Measurements from ENCODE around the gene PPP4C. TPM values are rescaled to one million over a fixed set of nuclear protein-coding genes. Genes with fewer than 3 reads are reported as not detected.
"Not testable (repeated sequence)": the region's sequence is repeated elsewhere in the genome, so short reads cannot be mapped to it uniquely, and the experiment has no call there.

PPP4C gene
- polyA plus RNA-seq, 1 donor: 61.8 TPM

DNA sequence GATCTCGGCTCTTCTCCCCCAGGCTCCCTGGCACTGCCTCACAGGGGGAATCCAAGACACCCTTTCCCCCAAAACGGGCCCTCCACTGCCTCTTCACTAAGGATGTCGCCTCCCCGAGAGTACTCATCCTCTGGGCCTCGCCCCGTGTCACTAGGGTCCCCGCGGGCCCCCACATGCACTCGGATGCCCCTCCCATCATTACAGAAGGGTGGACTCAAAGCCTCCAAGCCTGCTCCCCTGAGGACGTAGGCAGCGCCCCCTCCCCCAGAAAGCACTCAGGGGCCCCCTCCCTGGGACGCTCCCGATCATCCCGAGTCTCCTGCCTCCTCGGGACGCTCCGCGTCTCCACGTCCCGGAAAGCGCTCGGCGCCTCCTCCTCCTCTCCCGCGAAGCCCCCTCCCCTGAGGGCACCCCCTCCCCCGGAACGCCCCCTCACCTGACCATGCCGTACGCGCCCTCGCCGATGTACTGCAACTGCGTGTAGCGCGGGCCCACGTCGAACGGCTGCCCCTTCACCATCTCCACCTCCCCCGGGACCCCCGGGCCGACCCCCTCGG is 46.9 kb downstream of the PPP4C start:
- DNase-seq (ENCODE audit: low read depth): no peak

DNA sequence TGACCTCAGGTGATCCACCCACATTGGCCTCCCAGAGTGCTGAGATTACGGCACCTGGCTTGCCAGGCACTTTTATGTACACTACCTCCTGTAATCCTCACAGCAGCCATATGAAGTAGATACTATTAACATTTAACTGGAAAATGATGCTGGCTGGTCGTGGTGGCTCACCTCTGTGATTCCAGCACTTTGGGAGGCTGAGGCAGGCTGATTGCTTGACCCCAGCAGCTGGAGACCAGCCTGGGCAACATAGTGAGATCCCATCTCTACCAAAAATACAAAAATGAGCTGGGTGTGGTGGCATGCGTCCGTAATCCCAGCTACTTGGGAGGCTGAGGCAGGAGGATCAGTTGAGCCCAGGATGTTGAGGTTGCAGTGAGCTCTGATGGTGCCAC is 49.2 kb downstream of the PPP4C start:
- DNase-seq (ENCODE audit: low read depth): no peak

DNA sequence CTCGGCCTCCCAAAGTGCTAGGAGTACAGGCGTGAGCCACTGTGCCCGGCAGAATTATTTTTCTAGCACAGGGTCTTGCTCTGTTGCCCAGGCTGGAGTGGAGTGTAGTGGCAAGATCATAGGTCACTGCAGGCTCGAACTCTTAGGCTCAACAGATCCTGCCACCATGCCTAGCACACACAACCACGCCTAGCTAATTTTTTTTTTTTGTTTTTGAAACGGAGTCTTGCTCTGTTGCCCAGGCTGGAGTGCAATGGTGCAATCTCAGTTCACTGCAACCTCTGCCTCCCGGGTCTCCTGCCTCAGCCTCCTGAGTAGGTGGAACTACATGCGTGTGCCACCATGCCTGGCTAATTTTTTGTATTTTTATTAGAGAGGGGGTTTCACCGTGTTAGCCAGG is 49.9 kb downstream of the PPP4C start:
- not testable (repeated sequence) for DNase-seq (ENCODE audit: low read depth)

DNA sequence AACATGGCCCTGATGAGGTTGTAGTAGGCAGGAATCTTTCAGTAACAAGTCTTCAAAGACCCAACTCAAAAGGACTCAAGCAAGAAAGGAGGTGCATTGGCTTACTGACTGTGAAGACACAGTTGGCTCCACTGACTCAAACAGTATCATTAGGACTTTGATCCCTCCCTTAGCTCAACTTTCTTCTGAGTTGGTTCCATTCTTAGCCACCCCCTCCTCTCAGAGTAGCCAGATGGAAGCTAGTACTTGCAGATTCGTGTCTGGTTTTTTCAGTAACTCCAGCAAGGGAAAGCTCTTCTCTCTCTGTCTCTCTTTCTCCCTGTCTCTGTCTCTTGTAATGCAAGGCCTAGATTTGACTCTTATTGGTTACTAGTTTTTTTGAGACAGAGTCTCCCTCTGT is 52.2 kb downstream of the PPP4C start:
- DNase-seq (ENCODE audit: low read depth): no peak

- DNase-seq (ENCODE audit: low read depth): no peak
Measured at GRCh38 chr16:30131869-30132475, 56.2 kb downstream of the PPP4C start.

- DNase-seq (ENCODE audit: low read depth): no peak
Measured at GRCh38 chr16:30132591-30132990, 56.8 kb downstream of the PPP4C start.

Other genes with a start within 250 kb of the PPP4C start
- gene CDIPT, start 212.8 kb upstream of the PPP4C start, polyA plus RNA-seq (ENCODE audit: insufficient read length): 37.7 TPM
- 2.5 TPM for gene SEZ6L2, start 176.4 kb upstream of the PPP4C start, polyA plus RNA-seq (ENCODE audit: insufficient read length)
- 0.29 TPM for gene ASPHD1, start 175.5 kb upstream of the PPP4C start, polyA plus RNA-seq (ENCODE audit: insufficient read length)
- gene KCTD13, start 149.8 kb upstream of the PPP4C start, polyA plus RNA-seq (ENCODE audit: insufficient read length): 11.7 TPM
- 62.2 TPM for gene TMEM219, start 113.9 kb upstream of the PPP4C start, polyA plus RNA-seq (ENCODE audit: insufficient read length)
- gene TAOK2, start 102.1 kb upstream of the PPP4C start, polyA plus RNA-seq (ENCODE audit: insufficient read length): 33.1 TPM
- gene HIRIP3, start 80.4 kb upstream of the PPP4C start, polyA plus RNA-seq (ENCODE audit: insufficient read length): 13.3 TPM
- gene INO80E, start 79.8 kb upstream of the PPP4C start, polyA plus RNA-seq (ENCODE audit: insufficient read length): 33.9 TPM
- 0.61 TPM for gene DOC2A, start 65.0 kb upstream of the PPP4C start, polyA plus RNA-seq (ENCODE audit: insufficient read length)
- not detected for gene C16orf92, start 52.8 kb upstream of the PPP4C start, polyA plus RNA-seq (ENCODE audit: insufficient read length)
- gene TLCD3B, start 44.7 kb upstream of the PPP4C start, polyA plus RNA-seq (ENCODE audit: insufficient read length): 1.3 TPM
- 2,367 TPM for gene ALDOA, start 10.2 kb upstream of the PPP4C start, polyA plus RNA-seq (ENCODE audit: insufficient read length)
- 0.77 TPM for gene TBX6, start 15.9 kb downstream of the PPP4C start, polyA plus RNA-seq (ENCODE audit: insufficient read length)
- gene YPEL3, start 20.2 kb downstream of the PPP4C start, polyA plus RNA-seq (ENCODE audit: insufficient read length): 29.3 TPM
- gene GDPD3, start 37.5 kb downstream of the PPP4C start, polyA plus RNA-seq (ENCODE audit: insufficient read length): 5.4 TPM
- 39.6 TPM for gene MAPK3, start 47.2 kb downstream of the PPP4C start, polyA plus RNA-seq (ENCODE audit: insufficient read length)
- gene CORO1A, start 107.6 kb downstream of the PPP4C start, polyA plus RNA-seq (ENCODE audit: insufficient read length): 13.1 TPM
- gene BOLA2B, start 117.7 kb downstream of the PPP4C start, polyA plus RNA-seq (ENCODE audit: insufficient read length): 23.9 TPM
- 19.1 TPM for gene SLX1A, start 117.9 kb downstream of the PPP4C start, polyA plus RNA-seq (ENCODE audit: insufficient read length)
- 1.8 TPM for gene SULT1A3, start 123.3 kb downstream of the PPP4C start, polyA plus RNA-seq (ENCODE audit: insufficient read length)
- 6.9 TPM for gene NPIPB13, start 172.5 kb downstream of the PPP4C start, polyA plus RNA-seq (ENCODE audit: insufficient read length)

Measured in forelimb muscle (tissue), 1 donor.